ENCODE data around the gene TOMM6.

Gene TOMM6

GRCh38 chr6:41744236-41744787 lies 43.2 kb upstream of the TOMM6 start:
- Mint-ChIP-seq H3K4me3 (no peak overlapping the region), H3K36me3 (ENCODE audit: low read depth) (no peaks in the 10 kb centered on the region), H3K4me1 (peaks cover 12% of the 10 kb centered on the region), H3K27ac (no peak overlapping the region), H3K9me3 (no peaks in the 10 kb centered on the region), H3K27me3 (ENCODE audit: low read depth, poor library complexity) (peaks cover 18% of the 10 kb centered on the region)
- no peak for DNase-seq
- TF ChIP-seq, protein P1, sequence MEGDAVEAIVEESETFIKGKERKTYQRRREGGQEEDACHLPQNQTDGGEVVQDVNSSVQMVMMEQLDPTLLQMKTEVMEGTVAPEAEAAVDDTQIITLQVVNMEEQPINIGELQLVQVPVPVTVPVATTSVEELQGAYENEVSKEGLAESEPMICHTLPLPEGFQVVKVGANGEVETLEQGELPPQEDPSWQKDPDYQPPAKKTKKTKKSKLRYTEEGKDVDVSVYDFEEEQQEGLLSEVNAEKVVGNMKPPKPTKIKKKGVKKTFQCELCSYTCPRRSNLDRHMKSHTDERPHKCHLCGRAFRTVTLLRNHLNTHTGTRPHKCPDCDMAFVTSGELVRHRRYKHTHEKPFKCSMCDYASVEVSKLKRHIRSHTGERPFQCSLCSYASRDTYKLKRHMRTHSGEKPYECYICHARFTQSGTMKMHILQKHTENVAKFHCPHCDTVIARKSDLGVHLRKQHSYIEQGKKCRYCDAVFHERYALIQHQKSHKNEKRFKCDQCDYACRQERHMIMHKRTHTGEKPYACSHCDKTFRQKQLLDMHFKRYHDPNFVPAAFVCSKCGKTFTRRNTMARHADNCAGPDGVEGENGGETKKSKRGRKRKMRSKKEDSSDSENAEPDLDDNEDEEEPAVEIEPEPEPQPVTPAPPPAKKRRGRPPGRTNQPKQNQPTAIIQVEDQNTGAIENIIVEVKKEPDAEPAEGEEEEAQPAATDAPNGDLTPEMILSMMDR (IDR thresholded peaks at IDR 0.05), result no peak

- TF ChIP-seq, protein P1 (IDR thresholded peaks at IDR 0.05), result no peak
- Mint-ChIP-seq H3K4me1 (peaks cover 12% of the 10 kb centered on the region), H3K27me3 (ENCODE audit: low read depth, poor library complexity) (peaks cover 26% of the 10 kb centered on the region), H3K4me3 (no peak overlapping the region), H3K9me3 (no peaks in the 10 kb centered on the region), H3K27ac (no peak overlapping the region), H3K36me3 (ENCODE audit: low read depth) (no peaks in the 10 kb centered on the region)
- DNase-seq, result no peak
These were observed 41.4 kb upstream of the TOMM6 start for GRCh38 chr6:41746107-41746506.

GRCh38 chr6:41747256-41748101 lies 40.0 kb upstream of the TOMM6 start, which contains the start of gene PGC:
Gene PGC, minus strand, starts transcription at chr6:41747397. Its CDS starts 63 bp downstream, at chr6:41747334.
- TF ChIP-seq, protein P1 (IDR thresholded peaks at IDR 0.05), result no peak
- Mint-ChIP-seq H3K36me3 (ENCODE audit: low read depth) (no peaks in the 10 kb centered on the region), H3K4me3 (no peak within 1 kb of the TSS), H3K9me3 (no peaks in the 10 kb centered on the region), H3K4me1 (peaks cover 12% of the 10 kb centered on the region), H3K27me3 (ENCODE audit: low read depth, poor library complexity) (peaks cover 21% of the 10 kb centered on the region), H3K27ac (no peak within 1 kb of the TSS)
- no peak for DNase-seq

- H3K27ac Mint-ChIP-seq, result no peak overlapping the region
- H3K4me1 Mint-ChIP-seq, result peaks cover 12% of the 10 kb centered on the region
- TF ChIP-seq, protein P1 (IDR thresholded peaks at IDR 0.05), result no peak
- no peaks in the 10 kb centered on the region for H3K9me3 Mint-ChIP-seq
- H3K36me3 Mint-ChIP-seq (ENCODE audit: low read depth), result no peaks in the 10 kb centered on the region
- peaks cover 21% of the 10 kb centered on the region for H3K27me3 Mint-ChIP-seq (ENCODE audit: low read depth, poor library complexity)
- no peak overlapping the region for H3K4me3 Mint-ChIP-seq
- no peak for DNase-seq
These were observed 39.4 kb upstream of the TOMM6 start for GRCh38 chr6:41748102-41748477.

GRCh38 chr6:41748542-41748941 lies 39.0 kb upstream of the TOMM6 start:
- TF ChIP-seq, protein P1 (IDR thresholded peaks at IDR 0.05), result no peak
- DNase-seq, result no peak
- Mint-ChIP-seq H3K27me3 (ENCODE audit: low read depth, poor library complexity) (peaks cover 21% of the 10 kb centered on the region), H3K27ac (no peak overlapping the region), H3K36me3 (ENCODE audit: low read depth) (no peaks in the 10 kb centered on the region), H3K4me1 (peaks cover 12% of the 10 kb centered on the region), H3K9me3 (no peaks in the 10 kb centered on the region), H3K4me3 (no peak overlapping the region)

All from nephron progenitor cell (in vitro differentiated cells).